NK-92 treated with Interleukin-12 subunit alpha and Interleukin-12 subunit beta, amount 100 ng/mL, for 24 hours (cell line): Measurements from ENCODE around the gene LPCAT1.
A peak's percentile ranks its signal among the peaks of the same experiment; 100 is the strongest.
"Not testable (repeated sequence)": the region's sequence is repeated elsewhere in the genome, so short reads cannot be mapped to it uniquely, and the experiment has no call there.

Experiments
- DNase-seq: peaks from one replicate; lab custom pipeline; 2025; lab: John Stamatoyannopoulos, UW

Gene LPCAT1

GRCh38 chr5:1523793-1524480 is at the start of gene LPCAT1:
Gene LPCAT1, minus strand, starts transcription at chr5:1523960. Its CDS starts 116 bp downstream, at chr5:1523844.
- DNase-seq = peak; percentile 64

- DNase-seq = not testable (repeated sequence)
These were observed 48.1 kb upstream of the LPCAT1 start for GRCh38 chr5:1571875-1572274.

- no peak for DNase-seq
These were observed 47.2 kb upstream of the LPCAT1 start for GRCh38 chr5:1570975-1571374.

GRCh38 chr5:1568201-1568979 is 44.6 kb upstream of the LPCAT1 start:
- DNase-seq = no peak

GRCh38 chr5:1567527-1568200 is 43.9 kb upstream of the LPCAT1 start:
- DNase-seq = not testable (repeated sequence)

GRCh38 chr5:1565737-1566734 is 42.3 kb upstream of the LPCAT1 start:
- DNase-seq = no peak

- DNase-seq = no peak
These were observed 41.3 kb upstream of the LPCAT1 start for GRCh38 chr5:1564824-1565736.

GRCh38 chr5:1564182-1564748 is 40.5 kb upstream of the LPCAT1 start:
- no peak for DNase-seq

- no peak for DNase-seq
These were observed 39.9 kb upstream of the LPCAT1 start for GRCh38 chr5:1563617-1564181.

- DNase-seq = no peak
These were observed 39.3 kb upstream of the LPCAT1 start for GRCh38 chr5:1563051-1563461.

- DNase-seq = no peak
These were observed 38.8 kb upstream of the LPCAT1 start for GRCh38 chr5:1562599-1562998.

GRCh38 chr5:1561402-1561929 is 37.7 kb upstream of the LPCAT1 start:
- DNase-seq = no peak

GRCh38 chr5:1560499-1560898 is 36.7 kb upstream of the LPCAT1 start:
- not testable (repeated sequence) for DNase-seq

GRCh38 chr5:1558944-1559343 is 35.2 kb upstream of the LPCAT1 start:
- DNase-seq = no peak

- no peak for DNase-seq
These were observed 33.5 kb upstream of the LPCAT1 start for GRCh38 chr5:1557114-1557873.

GRCh38 chr5:1555808-1556731 is 32.3 kb upstream of the LPCAT1 start:
- DNase-seq = no peak

- DNase-seq = no peak
These were observed 31.4 kb upstream of the LPCAT1 start for GRCh38 chr5:1555011-1555807.
